HG02981 (cell line): Measurements from ENCODE around the gene ZNF30.
"Not testable (repeated sequence)": the region's sequence is repeated elsewhere in the genome, so short reads cannot be mapped to it uniquely, and the experiment has no call there.

Source experiments
- ATAC-seq: cut with Tn5 transposase; IDR thresholded peaks from one replicate; pipeline ENCODE4 v1.9.1; 2021; ENCODE audit warnings: mild to moderate bottlenecking, moderate library complexity; ENCODE audit not compliant: unreplicated experiment

The ZNF30 gene

GRCh38 chr19:34985249-34986022 lies 58.7 kb downstream of the ZNF30 start:
- no peak for ATAC-seq

GRCh38 chr19:34988119-34988518 lies 61.4 kb downstream of the ZNF30 start:
- no peak for ATAC-seq

- no peak for ATAC-seq
Observed at GRCh38 chr19:34989298-34989697, 62.6 kb downstream of the ZNF30 start.

GRCh38 chr19:34990578-34991192 lies 64.0 kb downstream of the ZNF30 start:
- ATAC-seq, result no peak

GRCh38 chr19:34991542-34992333 lies 65.0 kb downstream of the ZNF30 start:
- ATAC-seq, result no peak

GRCh38 chr19:34992582-34992981 lies 65.9 kb downstream of the ZNF30 start:
- ATAC-seq, result not testable (repeated sequence)

- no peak for ATAC-seq
Observed at GRCh38 chr19:34994286-34994642, 67.6 kb downstream of the ZNF30 start.
